Vagina (tissue), 2 donors: ENCODE results near the gene CPD.
"Not testable (repeated sequence)": the region's sequence is repeated elsewhere in the genome, so short reads cannot be mapped to it uniquely, and the experiment has no call there.

Experiments
- POLR2A ChIP-seq, 2 donors: fragments of 450-650 bp; IDR thresholded peaks; one replicate each; pipeline ENCODE4 v1.6.1; 2017; ENCODE audit warnings: antibody characterized with exemption in 2 of 2, mild to moderate bottlenecking in 2 of 2, moderate library complexity in 2 of 2
- POLR2AphosphoS5 ChIP-seq, 2 donors: sonication (generic); formaldehyde crosslinking; IDR thresholded peaks; one replicate each; pipeline ENCODE4 v1.9.0; 2017; ENCODE audit warnings: antibody characterized with exemption in 2 of 2, mild to moderate bottlenecking in 2 of 2, low read depth in 1 of 2; ENCODE audit not compliant: insufficient read depth in 1 of 2
- TF ChIP-seq, protein P1 (sequence below), 3 experiments: fragments of 450-650 bp in 2 of 3; fragments of 200-600 bp in 1 of 3; sonication (generic) in 1 of 3; IDR thresholded peaks; one replicate each; pipeline ENCODE4 v1.5.1; 2017 to 2019; ENCODE audit warnings: antibody characterized with exemption in 3 of 3, mild to moderate bottlenecking in 2 of 3, moderate library complexity in 2 of 3

DNA sequence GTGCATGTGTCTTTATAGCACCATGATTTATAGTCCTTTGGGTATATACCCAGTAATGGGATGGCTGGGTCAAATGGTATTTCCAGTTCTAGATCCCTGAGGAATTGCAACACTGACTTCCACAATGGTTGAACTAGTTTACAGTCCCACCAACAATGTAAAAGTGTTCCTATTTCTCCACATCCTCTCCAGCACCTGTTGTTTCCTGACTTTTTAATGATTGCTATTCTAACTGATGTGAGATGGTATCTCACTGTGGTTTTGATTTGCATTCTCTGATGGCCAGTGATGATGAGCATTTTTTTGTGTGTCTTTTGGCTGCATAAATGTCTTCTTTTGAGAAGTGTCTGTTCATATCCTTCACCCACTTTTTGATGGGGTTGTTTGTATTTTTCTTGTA is 67.9 kb downstream of the CPD start:
- TF ChIP-seq, protein P1, sequence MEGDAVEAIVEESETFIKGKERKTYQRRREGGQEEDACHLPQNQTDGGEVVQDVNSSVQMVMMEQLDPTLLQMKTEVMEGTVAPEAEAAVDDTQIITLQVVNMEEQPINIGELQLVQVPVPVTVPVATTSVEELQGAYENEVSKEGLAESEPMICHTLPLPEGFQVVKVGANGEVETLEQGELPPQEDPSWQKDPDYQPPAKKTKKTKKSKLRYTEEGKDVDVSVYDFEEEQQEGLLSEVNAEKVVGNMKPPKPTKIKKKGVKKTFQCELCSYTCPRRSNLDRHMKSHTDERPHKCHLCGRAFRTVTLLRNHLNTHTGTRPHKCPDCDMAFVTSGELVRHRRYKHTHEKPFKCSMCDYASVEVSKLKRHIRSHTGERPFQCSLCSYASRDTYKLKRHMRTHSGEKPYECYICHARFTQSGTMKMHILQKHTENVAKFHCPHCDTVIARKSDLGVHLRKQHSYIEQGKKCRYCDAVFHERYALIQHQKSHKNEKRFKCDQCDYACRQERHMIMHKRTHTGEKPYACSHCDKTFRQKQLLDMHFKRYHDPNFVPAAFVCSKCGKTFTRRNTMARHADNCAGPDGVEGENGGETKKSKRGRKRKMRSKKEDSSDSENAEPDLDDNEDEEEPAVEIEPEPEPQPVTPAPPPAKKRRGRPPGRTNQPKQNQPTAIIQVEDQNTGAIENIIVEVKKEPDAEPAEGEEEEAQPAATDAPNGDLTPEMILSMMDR (IDR thresholded peaks at IDR 0.05), result not testable (repeated sequence)
- not testable (repeated sequence) for TF ChIP-seq POLR2A (IDR thresholded peaks at IDR 0.05); POLR2AphosphoS5 (IDR thresholded peaks at IDR 0.05; ENCODE audit: insufficient read depth in 1 of 2, low read depth in 1 of 2)
